Activated CD8-positive, alpha-beta T cell treated with anti-CD3 and anti-CD28 coated beads for 36 hours (primary cell): ENCODE measurements around the gene CEBPB. TPM values are rescaled to one million over a fixed set of nuclear protein-coding genes. Genes with fewer than 3 reads are reported as not detected.
A peak's percentile ranks its signal among the peaks of the same experiment; 100 is the strongest.

ENCODE experiments used
- ATAC-seq: fragments of 200-7000 bp; cut with Tn5 transposase; one replicate; pipeline ENCODE4 v1.10.0; 2021; ENCODE audit warnings: mild to moderate bottlenecking, moderate library complexity
- CTCF ChIA-PET: fragments of 350-600 bp; sonication (Branson Sonifier 250); formaldehyde crosslinking; loops from one replicate; lab custom pipeline; 2021; ENCODE audit warnings: antibody characterized with exemption; lab: Charles Lee
- POLR2A ChIA-PET: fragments of 350-600 bp; sonication (Branson Sonifier 250); formaldehyde crosslinking; loops from one replicate; lab custom pipeline; 2021; ENCODE audit warnings: antibody characterized with exemption; lab: Charles Lee
- DNase-seq: peaks from one replicate; pipeline ENCODE4 v3.0.0-alpha.2; 2020
- H3K27ac Mint-ChIP-seq: one replicate; pipeline ENCODE4 v1.8.0; 2021; ENCODE audit warnings: mild to moderate bottlenecking, mixed read lengths
- H3K27me3 Mint-ChIP-seq: one replicate; pipeline ENCODE4 v1.8.0; 2021; ENCODE audit warnings: mixed read lengths
- H3K36me3 Mint-ChIP-seq: one replicate; pipeline ENCODE4 v1.8.0; 2021; ENCODE audit warnings: low read depth, mixed read lengths
- H3K4me1 Mint-ChIP-seq: one replicate; pipeline ENCODE4 v1.8.0; 2021; ENCODE audit warnings: low read depth, mixed read lengths
- H3K4me3 Mint-ChIP-seq: one replicate; pipeline ENCODE4 v1.8.0; 2021; ENCODE audit warnings: mild to moderate bottlenecking, moderate library complexity, mixed read lengths
- H3K9me3 Mint-ChIP-seq: one replicate; pipeline ENCODE4 v1.8.0; 2021; ENCODE audit warnings: mixed read lengths
- intact Hi-C: fragments of 100-400 bp; cut with micrococcal nuclease; formaldehyde crosslinking; loops from one replicate; pipeline ENCODE4 v1.10.0; 2022
- total RNA-seq, 2 experiments: library from RNA; stranded (reverse); gene quantifications; one replicate each; pipeline ENCODE4 v1.2.3, GENCODE V29; 2021
- TF ChIP-seq, protein P1 (sequence below): fragments of 200-600 bp; IDR thresholded peaks from one replicate; pipeline ENCODE4 v1.8.0; 2022; ENCODE audit warnings: antibody characterized with exemption, mild to moderate bottlenecking

The CEBPB gene
- total RNA-seq, 2 experiments from 2014 or later, result 27.2 to 28.4 TPM

DNA sequence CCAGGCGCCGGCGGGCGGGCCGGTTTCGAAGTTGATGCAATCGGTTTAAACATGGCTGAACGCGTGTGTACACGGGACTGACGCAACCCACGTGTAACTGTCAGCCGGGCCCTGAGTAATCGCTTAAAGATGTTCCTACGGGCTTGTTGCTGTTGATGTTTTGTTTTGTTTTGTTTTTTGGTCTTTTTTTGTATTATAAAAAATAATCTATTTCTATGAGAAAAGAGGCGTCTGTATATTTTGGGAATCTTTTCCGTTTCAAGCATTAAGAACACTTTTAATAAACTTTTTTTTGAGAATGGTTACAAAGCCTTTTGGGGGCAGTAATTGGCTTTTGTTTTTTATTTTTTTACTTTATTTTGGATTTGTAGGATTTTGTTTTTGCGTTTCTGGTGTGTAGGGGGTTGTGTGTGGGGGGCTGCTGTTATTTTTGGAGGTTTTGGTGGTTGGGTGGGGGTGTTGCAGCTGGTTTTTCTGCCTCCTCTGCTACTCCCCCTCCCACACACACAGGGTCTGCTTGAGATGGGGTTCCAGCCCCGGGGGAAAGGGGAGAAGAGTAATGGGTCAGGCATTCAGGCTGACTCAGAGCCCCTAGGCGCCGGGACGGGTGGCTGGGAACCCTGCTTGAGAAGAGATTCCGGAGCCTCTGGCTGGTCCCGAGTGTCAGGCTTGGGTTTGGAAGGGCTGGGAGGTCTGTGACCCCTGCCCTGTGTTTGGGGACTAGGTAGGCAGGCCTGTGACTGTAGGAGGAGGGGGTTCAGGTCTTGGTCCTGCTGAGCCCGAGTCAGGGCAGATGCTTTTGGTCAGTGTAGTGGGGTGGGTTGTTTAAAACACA, 2.0 kb downstream of the CEBPB start:
- no peaks in the 10 kb centered on the region for H3K27me3 Mint-ChIP-seq
- ATAC-seq (peak; percentile 50), DNase-seq (peak; percentile 94)
- peak overlapping the region; percentile 95 for H3K4me3 Mint-ChIP-seq
- TF ChIP-seq, protein P1, sequence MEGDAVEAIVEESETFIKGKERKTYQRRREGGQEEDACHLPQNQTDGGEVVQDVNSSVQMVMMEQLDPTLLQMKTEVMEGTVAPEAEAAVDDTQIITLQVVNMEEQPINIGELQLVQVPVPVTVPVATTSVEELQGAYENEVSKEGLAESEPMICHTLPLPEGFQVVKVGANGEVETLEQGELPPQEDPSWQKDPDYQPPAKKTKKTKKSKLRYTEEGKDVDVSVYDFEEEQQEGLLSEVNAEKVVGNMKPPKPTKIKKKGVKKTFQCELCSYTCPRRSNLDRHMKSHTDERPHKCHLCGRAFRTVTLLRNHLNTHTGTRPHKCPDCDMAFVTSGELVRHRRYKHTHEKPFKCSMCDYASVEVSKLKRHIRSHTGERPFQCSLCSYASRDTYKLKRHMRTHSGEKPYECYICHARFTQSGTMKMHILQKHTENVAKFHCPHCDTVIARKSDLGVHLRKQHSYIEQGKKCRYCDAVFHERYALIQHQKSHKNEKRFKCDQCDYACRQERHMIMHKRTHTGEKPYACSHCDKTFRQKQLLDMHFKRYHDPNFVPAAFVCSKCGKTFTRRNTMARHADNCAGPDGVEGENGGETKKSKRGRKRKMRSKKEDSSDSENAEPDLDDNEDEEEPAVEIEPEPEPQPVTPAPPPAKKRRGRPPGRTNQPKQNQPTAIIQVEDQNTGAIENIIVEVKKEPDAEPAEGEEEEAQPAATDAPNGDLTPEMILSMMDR, result no peak
- intact Hi-C loops, result loop anchor here (5.0 kb wide), 1 partner anchor 150 kb away; no protein-coding TSS in a partner anchor
- peaks cover 17% of the 10 kb centered on the region for H3K4me1 Mint-ChIP-seq
- H3K27ac Mint-ChIP-seq, result peak overlapping the region; percentile 98
- ChIA-PET CTCF (interaction anchor here (5.7 kb wide), 1 partner anchor 272 kb away, joined by 102 read pairs; no protein-coding TSS in a partner anchor), POLR2A (interaction anchor here (0.9 to 2.0 kb wide), 7 partner anchors 9 to 326 kb away, joined by 3 to 11 read pairs (median 3); no protein-coding TSS in a partner anchor)
- no peaks in the 10 kb centered on the region for H3K9me3 Mint-ChIP-seq
- peaks cover 23% of the 10 kb centered on the region for H3K36me3 Mint-ChIP-seq

DNA sequence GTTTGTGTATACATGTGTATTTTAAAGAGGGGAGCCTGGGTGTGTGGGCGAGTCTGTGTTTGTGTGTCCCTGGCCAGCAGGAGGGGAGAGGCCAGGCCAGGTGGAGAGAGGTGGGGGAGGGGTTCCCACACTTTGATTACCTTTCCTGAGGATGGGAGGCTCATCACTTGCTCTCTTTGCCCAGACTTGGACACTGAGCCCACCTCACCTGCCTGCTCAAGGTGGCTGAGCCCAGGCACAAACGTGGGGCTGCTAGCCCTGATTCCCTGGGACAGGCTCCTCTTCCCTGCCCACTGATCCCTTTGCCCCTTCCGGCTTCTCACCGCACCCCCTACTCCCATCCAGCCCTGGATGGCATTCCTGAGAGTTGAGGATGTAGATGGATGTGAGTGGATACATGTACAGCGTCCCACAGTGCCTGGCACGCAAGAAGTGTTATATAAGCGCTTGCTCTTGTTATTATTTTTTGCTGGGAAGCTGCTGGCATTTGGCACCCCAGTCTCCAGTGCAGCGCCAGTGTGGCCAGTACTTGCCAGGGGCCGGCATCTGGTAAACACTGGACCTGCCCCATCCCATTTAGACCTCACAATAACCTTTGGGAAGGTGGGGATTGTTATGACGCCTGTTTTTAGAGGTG, 2.7 kb downstream of the CEBPB start:
- no peaks in the 10 kb centered on the region for H3K9me3 Mint-ChIP-seq
- DNase-seq (peak; percentile 39), ATAC-seq (no peak)
- ChIA-PET POLR2A (interaction anchor here (0.5 to 0.6 kb wide), 2 partner anchors 141 to 389 kb away, joined by 3 read pairs; no protein-coding TSS in a partner anchor), CTCF (no interaction called here)
- peaks cover 17% of the 10 kb centered on the region for H3K4me1 Mint-ChIP-seq
- H3K4me3 Mint-ChIP-seq, result peak overlapping the region; percentile 95
- TF ChIP-seq, protein P1, result no peak
- peak overlapping the region; percentile 98 for H3K27ac Mint-ChIP-seq
- no peaks in the 10 kb centered on the region for H3K27me3 Mint-ChIP-seq
- H3K36me3 Mint-ChIP-seq, result peaks cover 23% of the 10 kb centered on the region
- intact Hi-C loops, result loop anchor here (5.0 kb wide), 1 partner anchor 149 kb away; no protein-coding TSS in a partner anchor

DNA sequence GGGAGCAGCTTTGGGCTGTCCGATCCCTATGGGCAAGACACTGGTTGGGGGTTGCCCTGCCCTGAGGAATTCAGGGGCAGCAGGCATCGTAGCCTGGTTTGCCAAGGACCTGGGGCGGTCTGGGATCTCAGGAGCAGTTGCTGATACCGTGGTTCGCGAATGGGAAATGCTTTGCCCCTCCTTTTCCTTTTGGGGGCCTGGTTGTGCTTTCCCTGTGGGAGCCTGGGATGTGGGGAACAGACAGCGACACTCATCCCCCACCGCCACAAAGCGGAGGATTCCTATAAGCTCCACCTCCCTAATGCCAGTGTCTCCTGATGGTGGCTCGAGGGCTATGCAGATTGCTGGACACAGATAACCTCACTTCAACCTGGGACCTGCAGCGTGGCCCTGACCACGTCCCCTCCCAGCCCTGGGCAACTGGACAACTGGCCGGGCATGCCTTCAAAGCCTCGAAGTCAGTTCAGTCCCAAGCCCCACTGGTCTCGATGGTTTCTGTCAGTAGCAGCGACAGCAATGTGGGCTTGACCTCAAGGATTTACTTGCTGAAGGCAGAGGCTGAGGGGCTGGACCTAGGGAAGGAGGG, 3.3 kb downstream of the CEBPB start:
- Mint-ChIP-seq H3K27me3 (no peaks in the 10 kb centered on the region), H3K36me3 (peaks cover 23% of the 10 kb centered on the region), H3K27ac (peak overlapping the region; percentile 98), H3K4me3 (peak overlapping the region; percentile 95), H3K4me1 (peaks cover 17% of the 10 kb centered on the region), H3K9me3 (no peaks in the 10 kb centered on the region)
- ATAC-seq (no peak), DNase-seq (no peak)
- CTCF ChIA-PET, result interaction anchor here (0.6 kb wide), 1 partner anchor 319 kb away, joined by 3 read pairs; no protein-coding TSS in a partner anchor
- POLR2A ChIA-PET, result interaction anchor here (0.5 to 0.6 kb wide), 2 partner anchors 141 to 388 kb away, joined by 3 read pairs; no protein-coding TSS in a partner anchor
- intact Hi-C loops, result loop anchor here (5.0 kb wide), 1 partner anchor 148 kb away; no protein-coding TSS in a partner anchor
- TF ChIP-seq, protein P1, result no peak

DNA sequence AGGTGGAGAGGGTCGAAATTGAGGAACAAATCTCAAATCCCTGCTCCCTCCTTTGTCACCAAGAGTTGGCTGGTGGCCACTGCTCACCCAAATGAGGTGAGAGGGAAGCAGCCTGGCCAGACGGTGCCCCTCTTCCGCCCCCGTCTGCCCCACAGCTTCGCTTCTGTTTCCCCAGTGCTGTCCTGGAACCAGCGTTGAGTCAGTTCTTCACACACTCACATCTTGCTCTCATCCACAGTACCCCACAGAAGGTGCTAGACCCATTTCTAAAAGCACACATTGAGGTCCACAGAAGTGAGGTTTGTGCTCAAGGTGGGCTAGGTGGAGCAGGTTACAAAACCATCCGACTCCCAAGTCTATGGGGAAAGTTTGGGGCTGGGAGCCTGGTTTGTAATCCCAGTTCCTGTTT, 3.8 kb downstream of the CEBPB start:
- Mint-ChIP-seq H3K27me3 (no peaks in the 10 kb centered on the region), H3K27ac (no peak overlapping the region), H3K4me1 (peaks cover 17% of the 10 kb centered on the region), H3K4me3 (peak overlapping the region; percentile 20), H3K36me3 (peaks cover 25% of the 10 kb centered on the region), H3K9me3 (no peaks in the 10 kb centered on the region)
- no peak for DNase-seq
- TF ChIP-seq, protein P1, result no peak
- POLR2A ChIA-PET, result no interaction called here
- intact Hi-C loops, result loop anchor here (5.0 kb wide), 1 partner anchor 148 kb away; no protein-coding TSS in a partner anchor
- ATAC-seq, result no peak
- CTCF ChIA-PET, result interaction anchor here (0.6 kb wide), 1 partner anchor 319 kb away, joined by 3 read pairs; no protein-coding TSS in a partner anchor
